Stomach (tissue), 4 donors: ENCODE data around the gene PRKAR2B.

Experiments
- EP300 ChIP-seq: sonication (generic); formaldehyde crosslinking; IDR thresholded peaks from one replicate; pipeline ENCODE4 v1.6.1; 2017; ENCODE audit warnings: antibody characterized with exemption
- POLR2A ChIP-seq, 4 donors: fragments of 450-650 bp; IDR thresholded peaks; one replicate each; pipeline ENCODE4 v1.6.1; 2016; ENCODE audit warnings: antibody characterized with exemption in 4 of 4, control low read depth in 2 of 4, mild to moderate bottlenecking in 1 of 4, moderate library complexity in 1 of 4
- POLR2AphosphoS5 ChIP-seq, 3 donors: sonication (generic); formaldehyde crosslinking; IDR thresholded peaks; one replicate each; pipeline ENCODE4 v1.6.1; 2016; ENCODE audit warnings: antibody characterized with exemption in 3 of 3
- TF ChIP-seq, protein P1 (sequence below), 7 experiments: fragments of 450-650 bp in 4 of 7; fragments of 200-600 bp in 3 of 7; sonication (generic) in 3 of 7; IDR thresholded peaks; one replicate each; pipeline ENCODE4 v1.5.1; 2016 to 2019; ENCODE audit warnings: antibody characterized with exemption in 7 of 7, control low read depth in 2 of 7, mild to moderate bottlenecking in 1 of 7

DNA sequence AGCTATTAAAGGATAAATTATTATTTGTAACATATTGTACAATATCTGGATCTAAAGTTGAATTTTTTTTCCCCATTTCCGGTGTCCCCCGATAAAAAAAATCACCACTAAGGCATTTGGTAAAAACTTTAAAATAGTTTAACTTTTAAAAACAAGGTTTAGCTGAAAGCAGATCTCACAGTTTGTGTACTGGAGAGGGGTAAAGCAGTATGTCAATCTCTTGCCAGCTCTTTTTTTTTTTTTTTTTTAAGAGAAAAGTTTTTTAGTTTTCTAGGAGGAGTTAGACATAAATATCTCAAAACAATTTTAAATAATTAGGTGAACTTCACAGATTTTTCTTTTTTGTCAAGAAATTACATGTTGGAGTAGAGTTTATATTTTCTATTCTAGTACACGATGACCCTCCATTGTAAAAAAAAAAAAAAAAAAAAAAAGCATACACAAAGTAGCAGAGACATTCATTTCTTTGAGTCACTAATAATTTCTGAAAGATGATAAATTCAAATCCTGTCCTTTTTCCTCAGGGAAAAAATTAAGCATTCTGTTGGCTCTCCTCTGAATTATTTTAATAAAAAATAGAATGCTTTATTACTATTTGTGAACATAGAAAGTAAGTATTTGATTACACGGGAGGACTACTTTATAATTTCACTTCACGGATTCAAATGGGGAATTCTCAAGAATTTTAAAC, 122.4 kb downstream of the PRKAR2B start:
- TF ChIP-seq, protein P1, sequence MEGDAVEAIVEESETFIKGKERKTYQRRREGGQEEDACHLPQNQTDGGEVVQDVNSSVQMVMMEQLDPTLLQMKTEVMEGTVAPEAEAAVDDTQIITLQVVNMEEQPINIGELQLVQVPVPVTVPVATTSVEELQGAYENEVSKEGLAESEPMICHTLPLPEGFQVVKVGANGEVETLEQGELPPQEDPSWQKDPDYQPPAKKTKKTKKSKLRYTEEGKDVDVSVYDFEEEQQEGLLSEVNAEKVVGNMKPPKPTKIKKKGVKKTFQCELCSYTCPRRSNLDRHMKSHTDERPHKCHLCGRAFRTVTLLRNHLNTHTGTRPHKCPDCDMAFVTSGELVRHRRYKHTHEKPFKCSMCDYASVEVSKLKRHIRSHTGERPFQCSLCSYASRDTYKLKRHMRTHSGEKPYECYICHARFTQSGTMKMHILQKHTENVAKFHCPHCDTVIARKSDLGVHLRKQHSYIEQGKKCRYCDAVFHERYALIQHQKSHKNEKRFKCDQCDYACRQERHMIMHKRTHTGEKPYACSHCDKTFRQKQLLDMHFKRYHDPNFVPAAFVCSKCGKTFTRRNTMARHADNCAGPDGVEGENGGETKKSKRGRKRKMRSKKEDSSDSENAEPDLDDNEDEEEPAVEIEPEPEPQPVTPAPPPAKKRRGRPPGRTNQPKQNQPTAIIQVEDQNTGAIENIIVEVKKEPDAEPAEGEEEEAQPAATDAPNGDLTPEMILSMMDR (IDR thresholded peaks at IDR 0.05): no peak
- no peak for TF ChIP-seq POLR2A (IDR thresholded peaks at IDR 0.05)
- TF ChIP-seq POLR2AphosphoS5 (IDR thresholded peaks at IDR 0.05): no peak
- TF ChIP-seq EP300: no peak
